ENCODE results near the gene BRAF.

DNA sequence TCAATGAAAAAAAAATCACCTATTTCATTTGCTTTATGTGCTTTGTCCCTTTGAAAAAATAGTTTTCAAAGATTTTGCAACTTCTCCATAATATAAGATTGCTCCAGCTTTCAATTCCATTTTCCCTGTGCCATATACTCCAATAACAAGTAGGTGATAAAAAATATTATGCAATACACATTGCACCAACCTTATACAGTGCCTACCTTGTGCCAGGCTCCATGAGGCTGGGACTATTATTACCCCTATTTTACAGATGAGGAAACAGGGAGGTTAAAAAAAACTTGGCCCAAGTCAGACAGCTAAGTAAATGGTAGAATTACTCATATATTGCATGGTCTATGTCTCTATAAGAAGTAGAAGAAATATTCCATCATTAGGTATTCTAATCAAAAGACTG is 57.8 kb downstream of the BRAF start:
- TF ChIP-seq POLR2AphosphoS5 (IDR thresholded peaks at IDR 0.05) = no peak
- TF ChIP-seq CTCF (IDR thresholded peaks at IDR 0.05) = no peak
- TF ChIP-seq POLR2A (IDR thresholded peaks at IDR 0.05) = no peak
- no peak for TF ChIP-seq EP300 (IDR thresholded peaks at IDR 0.05)

Measured in suprapubic skin (tissue), 4 donors.